NCI-H446 (cell line): ENCODE results near the gene GRID1.
"Not testable (repeated sequence)": the region's sequence is repeated elsewhere in the genome, so short reads cannot be mapped to it uniquely, and the experiment has no call there.

Source experiments
- DNase-seq, 2 experiments: peaks; one replicate each; lab custom pipeline; 2025; lab: John Stamatoyannopoulos, UW

Gene GRID1

DNA sequence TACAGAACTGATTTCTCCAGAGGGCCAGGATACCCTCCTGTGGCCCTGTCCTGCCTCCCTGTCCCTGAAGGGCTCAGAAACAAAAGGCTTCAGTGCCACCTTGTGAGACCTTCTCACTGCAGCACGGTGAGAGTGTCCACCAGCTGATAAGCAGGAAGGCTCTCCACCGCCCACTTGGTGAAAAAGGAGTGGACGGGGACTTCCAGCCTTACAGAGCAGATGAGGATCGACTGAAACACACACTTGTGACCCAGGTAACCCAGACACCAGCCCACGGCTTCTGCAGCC, 330.1 kb downstream of the GRID1 start:
- no peak for DNase-seq

- DNase-seq, result no peak
These were observed 330.6 kb downstream of the GRID1 start for GRCh38 chr10:86035791-86036543.

GRCh38 chr10:86034710-86035109, 331.9 kb downstream of the GRID1 start:
- DNase-seq, result no peak

DNA sequence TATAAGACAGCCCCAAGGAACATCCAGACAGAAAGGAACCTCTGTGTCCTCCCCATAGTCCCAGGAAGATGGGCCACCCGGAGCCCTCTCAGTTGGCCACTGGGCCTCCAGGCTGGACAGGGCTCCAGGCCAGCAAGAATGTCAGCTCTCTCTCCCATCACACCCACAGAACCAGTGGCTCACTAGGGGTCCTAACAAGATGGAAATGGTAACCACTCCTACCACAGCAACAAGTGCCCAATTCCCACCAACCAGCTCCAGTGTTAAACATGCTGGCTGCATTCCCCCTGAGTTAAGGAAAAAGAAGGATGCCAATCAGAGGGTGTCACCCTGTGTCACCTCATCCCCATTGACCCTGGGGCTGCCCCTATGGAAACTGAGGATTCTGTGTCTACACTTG, 333.0 kb downstream of the GRID1 start:
- DNase-seq, result no peak

DNA sequence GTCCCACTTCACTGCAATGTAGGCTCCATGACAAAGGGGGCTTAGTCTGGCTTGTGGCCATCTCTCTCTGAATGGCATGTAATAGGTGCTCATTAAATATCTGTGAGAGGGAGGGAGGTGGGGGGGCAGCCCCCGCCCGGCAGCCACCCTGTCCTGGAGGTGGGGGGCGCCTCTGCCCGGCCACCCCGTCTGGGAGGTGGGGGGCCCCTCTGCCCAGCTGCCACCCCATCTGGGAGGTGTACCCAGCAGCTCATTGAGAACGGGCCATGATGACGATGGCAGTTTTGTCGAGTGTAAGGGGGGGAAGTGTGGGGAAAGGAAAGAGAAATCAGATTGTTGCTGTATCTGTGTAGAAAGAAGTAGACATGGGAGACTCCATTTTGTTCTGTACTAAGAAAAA, 334.5 kb downstream of the GRID1 start:
- DNase-seq, result not testable (repeated sequence)

GRCh38 chr10:86030312-86030711, 336.3 kb downstream of the GRID1 start:
- DNase-seq, result no peak

GRCh38 chr10:86027346-86027745, 339.2 kb downstream of the GRID1 start:
- no peak for DNase-seq

GRCh38 chr10:86025509-86025908, 341.1 kb downstream of the GRID1 start:
- DNase-seq, result no peak

GRCh38 chr10:86024281-86025041, 342.1 kb downstream of the GRID1 start:
- no peak for DNase-seq

- no peak for DNase-seq
These were observed 342.7 kb downstream of the GRID1 start for GRCh38 chr10:86023931-86024280.

DNA sequence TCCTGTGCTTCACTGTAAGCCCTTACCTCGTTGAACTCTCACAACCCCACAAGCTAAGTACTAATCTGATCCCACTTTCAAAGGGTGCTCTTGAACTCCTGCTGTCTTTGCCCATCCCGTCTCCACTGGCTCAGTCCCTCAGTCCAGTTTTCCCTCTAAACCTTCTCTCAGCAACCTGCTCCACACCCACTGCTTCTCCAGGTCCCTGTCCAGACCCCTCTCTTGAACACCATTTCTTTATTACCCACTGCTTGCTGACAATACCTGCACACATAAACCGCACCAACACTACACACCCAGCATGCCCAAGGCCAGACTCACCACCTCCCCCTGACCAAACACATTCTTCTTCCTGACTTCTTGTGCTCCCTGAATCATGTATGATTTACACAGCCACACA, 343.3 kb downstream of the GRID1 start:
- DNase-seq, result no peak

DNA sequence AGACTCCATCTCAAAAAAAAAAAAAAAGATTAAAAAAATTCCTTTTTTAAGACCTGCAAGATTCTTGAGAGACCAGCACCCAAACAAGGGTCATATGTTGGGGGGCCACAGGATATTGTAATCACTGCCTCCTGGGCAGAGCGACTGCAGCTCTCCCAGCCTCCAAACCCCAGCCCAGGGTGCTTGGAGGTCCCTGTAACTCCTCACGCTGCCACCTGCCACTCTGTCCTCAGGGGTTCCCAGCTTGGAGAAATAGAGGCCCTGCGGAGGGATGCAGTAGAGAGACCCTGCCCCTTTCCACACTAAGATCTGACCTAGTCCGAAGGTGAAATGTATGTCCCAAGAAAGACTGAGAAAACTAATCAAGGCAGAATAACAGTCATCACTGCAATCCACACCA, 343.7 kb downstream of the GRID1 start:
- DNase-seq, result no peak

DNA sequence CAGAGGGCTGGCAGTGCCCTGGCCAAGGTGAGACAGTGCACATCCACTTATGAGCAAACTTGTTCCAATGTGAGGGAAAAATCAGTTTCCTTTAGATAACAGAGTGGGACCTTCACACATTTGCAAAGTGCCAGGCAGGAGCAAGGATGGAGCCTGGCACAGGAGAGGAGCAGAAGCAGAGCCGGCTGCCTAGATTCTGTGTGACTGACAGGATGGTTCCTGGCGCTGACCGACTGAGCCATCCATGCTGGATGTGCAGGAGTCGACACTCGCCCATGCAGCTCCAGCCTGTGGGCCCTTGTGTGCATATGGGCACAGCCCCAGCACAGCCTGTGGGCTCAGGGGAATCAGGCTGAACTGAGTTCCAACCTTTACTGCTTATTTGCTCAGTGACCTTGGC, 346.5 kb downstream of the GRID1 start:
- DNase-seq, result peak in 1 of 2 experiments; percentile 68

- no peak for DNase-seq
These were observed 347.5 kb downstream of the GRID1 start for GRCh38 chr10:86019141-86019540.

- no peak for DNase-seq
These were observed 347.9 kb downstream of the GRID1 start for GRCh38 chr10:86018735-86019058.

- DNase-seq, result peak in 1 of 2 experiments; percentile 30
These were observed 348.5 kb downstream of the GRID1 start for GRCh38 chr10:86017841-86018734.

DNA sequence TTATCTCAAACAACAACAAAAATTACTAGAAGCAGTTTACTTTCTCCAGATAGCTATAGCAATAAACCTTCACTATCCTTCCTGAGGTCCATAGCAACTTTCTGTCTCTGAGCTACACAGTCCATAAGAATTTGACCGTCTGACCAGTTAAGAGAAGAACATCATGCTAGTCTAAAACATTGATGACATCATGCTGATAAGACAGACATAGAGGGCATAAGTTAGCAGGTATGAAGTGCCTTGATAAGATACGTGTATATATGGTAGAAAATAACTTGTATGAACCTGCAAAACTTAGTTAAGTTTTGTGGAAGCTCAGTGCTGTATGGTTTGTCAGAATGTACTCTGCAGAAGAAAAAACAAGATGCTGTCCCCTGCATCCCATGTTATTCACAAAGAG, 353.0 kb downstream of the GRID1 start:
- DNase-seq, result no peak

DNA sequence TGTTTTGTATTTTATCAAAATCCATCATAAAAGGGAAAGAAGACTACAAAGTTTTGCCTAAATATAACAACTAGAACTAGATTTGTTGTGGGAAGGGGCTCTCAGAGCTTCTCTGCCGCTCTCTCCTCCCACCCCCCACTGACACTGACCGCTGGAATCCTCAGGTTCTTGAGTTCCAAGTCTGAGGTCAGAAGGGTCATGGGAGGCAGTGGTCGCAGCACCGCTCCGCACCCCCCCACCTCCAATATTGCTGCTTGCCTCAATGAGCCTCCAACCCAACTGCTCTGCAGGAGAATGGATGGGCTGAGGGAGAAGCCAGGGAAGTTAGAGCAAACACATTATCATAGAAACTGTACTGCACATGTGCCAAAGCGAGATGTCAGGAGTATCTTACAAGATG, 359.4 kb downstream of the GRID1 start:
- DNase-seq, result no peak

DNA sequence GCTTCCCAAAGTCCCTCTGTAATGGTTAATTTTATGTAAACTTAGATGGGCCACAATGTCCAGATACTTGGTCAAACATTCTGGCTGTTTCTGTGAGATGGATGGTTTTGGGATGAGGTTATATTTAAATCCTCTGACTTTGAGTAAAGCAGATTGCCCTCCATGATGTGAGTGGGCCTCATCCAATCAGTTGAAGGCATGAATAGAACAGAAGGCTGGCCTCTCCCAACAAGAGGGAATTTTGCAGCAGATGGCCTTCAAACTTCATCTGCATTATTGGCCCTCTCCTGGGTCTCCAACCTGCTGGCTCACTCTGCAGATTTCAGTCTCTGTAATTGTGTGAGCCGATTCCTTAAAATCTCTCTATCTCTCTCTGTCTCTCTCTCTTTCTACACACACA, 362.3 kb downstream of the GRID1 start:
- DNase-seq, result peak; percentile 8 to 54

GRCh38 chr10:86003201-86003621, 363.4 kb downstream of the GRID1 start:
- DNase-seq, result peak in 1 of 2 experiments; percentile 2

DNA sequence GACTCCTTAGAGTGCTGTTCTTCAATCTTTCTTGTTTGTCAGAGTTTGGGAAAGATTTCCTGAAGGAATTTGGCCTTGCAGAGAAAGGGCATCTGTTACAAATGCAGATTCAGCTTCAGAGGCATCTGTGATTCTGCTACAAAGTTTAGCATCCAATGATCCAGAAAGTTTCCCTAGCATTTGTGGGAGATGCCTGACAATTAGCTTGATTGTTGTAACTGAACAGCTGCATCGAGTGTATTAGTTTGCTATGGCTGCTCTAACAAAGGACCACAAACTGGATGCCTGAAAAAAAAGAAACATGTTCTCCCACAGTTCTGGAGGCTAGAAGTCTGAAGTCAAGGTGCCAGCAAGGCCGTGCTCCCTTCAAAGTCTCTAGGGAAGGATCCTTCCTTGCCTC, 365.1 kb downstream of the GRID1 start:
- DNase-seq, result no peak

DNA sequence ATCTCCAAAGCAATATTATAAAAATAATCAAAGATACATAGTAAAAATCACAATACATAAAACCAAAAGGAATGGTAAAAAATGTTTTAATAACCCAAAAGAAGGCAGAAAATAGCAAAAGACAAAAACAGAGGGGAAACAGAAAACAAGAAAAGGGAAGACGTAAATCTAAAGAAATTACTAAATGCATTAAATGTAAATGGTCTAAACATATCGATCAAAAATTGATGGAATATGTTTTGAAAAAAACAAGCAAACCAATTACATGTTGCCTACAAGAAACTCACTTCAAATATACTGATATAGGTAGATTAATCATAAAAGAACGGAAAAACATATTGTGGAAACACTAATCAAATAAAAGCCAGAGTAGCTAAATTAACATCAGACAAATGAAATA, 369.1 kb downstream of the GRID1 start:
- DNase-seq, result no peak

DNA sequence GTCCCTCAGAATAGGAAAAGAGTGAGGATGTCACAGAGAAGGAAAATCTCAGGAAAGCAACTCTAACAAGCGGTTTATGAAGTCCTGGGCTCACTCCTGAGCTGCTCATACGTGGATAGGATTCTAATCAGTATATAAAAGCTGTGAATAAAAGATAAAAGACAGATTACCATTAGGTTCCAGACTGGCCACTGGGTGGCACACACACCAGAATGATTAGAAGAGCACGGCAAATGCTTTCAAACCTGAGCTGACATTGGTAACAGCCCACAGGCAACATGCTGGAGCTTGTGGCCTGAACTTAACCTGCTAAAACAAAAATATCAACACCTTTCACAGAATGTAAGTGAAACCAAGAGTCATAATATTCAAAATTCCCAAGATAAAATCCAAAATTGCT, 370.8 kb downstream of the GRID1 start:
- peak; percentile 7 to 26 for DNase-seq
